ENCODE measurements around the gene METRN.

METRN gene

GRCh38 chr16:703406-703805, 11.5 kb upstream of the METRN start:
- TF ChIP-seq CTCF (IDR thresholded peaks at IDR 0.05; ENCODE audit: borderline replicate concordance, insufficient read depth, low read depth, low read length): no peak

GRCh38 chr16:704047-704446, 10.9 kb upstream of the METRN start:
- no peak overlapping the region for H3K4me3 ChIP-seq (ENCODE audit: low read depth, low read length)
- no peak for TF ChIP-seq CTCF (IDR thresholded peaks at IDR 0.05; ENCODE audit: borderline replicate concordance, insufficient read depth, low read depth, low read length)

More at GRCh38 chr16:703406-703805, 11.5 kb upstream of the METRN start:
- no peak overlapping the region for H3K4me3 ChIP-seq (ENCODE audit: low read depth, low read length)

DNA sequence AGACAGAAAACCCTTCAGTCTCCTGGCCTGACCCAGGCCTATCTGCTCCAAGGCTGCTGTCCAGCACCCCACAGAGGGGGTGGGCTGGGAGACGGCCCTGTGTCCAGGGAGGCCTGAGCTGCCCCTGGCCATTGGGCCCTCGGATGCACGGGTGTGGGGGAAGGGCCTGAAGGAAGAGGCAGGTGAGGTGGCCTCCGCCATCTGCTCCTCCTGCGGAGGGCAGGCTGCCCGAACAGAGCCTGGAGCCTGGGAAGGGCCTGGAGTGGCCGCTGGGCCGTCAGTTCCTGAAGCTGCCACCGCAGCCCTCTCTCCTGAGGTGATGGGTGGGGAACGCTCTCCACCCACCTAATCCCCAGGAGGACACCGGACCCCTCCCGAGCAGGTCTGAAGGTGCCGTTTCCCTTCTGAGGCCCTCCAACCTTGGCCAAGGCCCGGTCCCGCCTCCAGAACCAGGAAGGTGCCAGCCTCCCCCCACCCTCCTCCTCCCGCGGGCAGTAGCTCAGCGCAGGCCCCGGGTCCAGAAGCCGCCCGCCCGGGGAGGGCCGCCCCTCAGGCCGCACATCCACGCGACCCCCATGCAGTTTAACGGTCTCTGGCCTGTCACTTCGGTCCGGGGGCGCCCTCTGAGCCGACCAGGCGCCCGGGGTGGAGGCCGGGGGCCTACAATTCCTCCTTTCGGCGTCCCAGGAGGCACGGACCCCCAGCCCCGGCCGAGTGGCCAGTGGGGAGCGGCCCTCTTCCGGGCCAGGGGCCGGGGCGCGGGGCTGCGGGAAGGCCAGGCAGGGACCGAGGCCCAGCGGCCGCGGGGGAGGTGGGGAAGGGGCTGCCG, 10.2 kb upstream of the METRN start:
- no peak overlapping the region for H3K4me3 ChIP-seq (ENCODE audit: low read depth, low read length)
- no peak for TF ChIP-seq CTCF (IDR thresholded peaks at IDR 0.05; ENCODE audit: borderline replicate concordance, insufficient read depth, low read depth, low read length)

- no peak within 1 kb of the TSS for H3K4me3 ChIP-seq (ENCODE audit: low read depth, low read length)
- TF ChIP-seq CTCF (IDR thresholded peaks at IDR 0.05; ENCODE audit: borderline replicate concordance, insufficient read depth, low read depth, low read length): no peak
Measured at GRCh38 chr16:705431-706188, 9.3 kb upstream of the METRN start, which contains the start of gene FBXL16. Gene FBXL16, minus strand, starts transcription at chr16:705801. Its CDS starts 8,396 bp downstream, at chr16:697405.

- H3K4me3 ChIP-seq (ENCODE audit: low read depth, low read length): no peak overlapping the region
- TF ChIP-seq CTCF (IDR thresholded peaks at IDR 0.05; ENCODE audit: borderline replicate concordance, insufficient read depth, low read depth, low read length): no peak
Measured at GRCh38 chr16:706189-707061, 8.5 kb upstream of the METRN start.

- H3K4me3 ChIP-seq (ENCODE audit: low read depth, low read length): no peak overlapping the region
- TF ChIP-seq CTCF (IDR thresholded peaks at IDR 0.05; ENCODE audit: borderline replicate concordance, insufficient read depth, low read depth, low read length): no peak
Measured at GRCh38 chr16:707062-707538, 7.8 kb upstream of the METRN start.

Data from GM12875 (cell line).